ENCODE measurements around the gene ADGRD1.

Gene ADGRD1

GRCh38 chr12:131026754-131027153 lies 73.0 kb downstream of the ADGRD1 start:
- DNase-seq = no peak

GRCh38 chr12:131027264-131027663 lies 73.6 kb downstream of the ADGRD1 start:
- DNase-seq = no peak

GRCh38 chr12:131027876-131028586 lies 74.3 kb downstream of the ADGRD1 start:
- DNase-seq = no peak

- no peak for DNase-seq
Measured at GRCh38 chr12:131028587-131029338, 75.1 kb downstream of the ADGRD1 start.

GRCh38 chr12:131030472-131031328 lies 77.0 kb downstream of the ADGRD1 start:
- no peak for DNase-seq

- no peak for DNase-seq
Measured at GRCh38 chr12:131032082-131032750, 78.5 kb downstream of the ADGRD1 start.

GRCh38 chr12:131033486-131033885 lies 79.8 kb downstream of the ADGRD1 start:
- no peak for DNase-seq

- no peak for DNase-seq
Measured at GRCh38 chr12:131033886-131034482, 80.3 kb downstream of the ADGRD1 start.

- no peak for DNase-seq
Measured at GRCh38 chr12:131034631-131035244, 81.0 kb downstream of the ADGRD1 start.

GRCh38 chr12:131035245-131035681 lies 81.6 kb downstream of the ADGRD1 start:
- no peak for DNase-seq

- no peak for DNase-seq
Measured at GRCh38 chr12:131038159-131038558, 84.5 kb downstream of the ADGRD1 start.

- DNase-seq = no peak
Measured at GRCh38 chr12:131038961-131039950, 85.5 kb downstream of the ADGRD1 start.

- DNase-seq = no peak
Measured at GRCh38 chr12:131040491-131040890, 86.8 kb downstream of the ADGRD1 start.

- no peak for DNase-seq
Measured at GRCh38 chr12:131041216-131041967, 87.7 kb downstream of the ADGRD1 start.

GRCh38 chr12:131041968-131042833 lies 88.5 kb downstream of the ADGRD1 start:
- no peak for DNase-seq

- DNase-seq = no peak
Measured at GRCh38 chr12:131042834-131043245, 89.1 kb downstream of the ADGRD1 start.

- DNase-seq = no peak
Measured at GRCh38 chr12:131043401-131043871, 89.7 kb downstream of the ADGRD1 start.

GRCh38 chr12:131044136-131044535 lies 90.4 kb downstream of the ADGRD1 start:
- DNase-seq = no peak

Data from bone marrow (tissue), 2 donors.